Measurements from ENCODE around the gene DCLK2. TPM values are rescaled to one million over a fixed set of nuclear protein-coding genes. Genes with fewer than 3 reads are reported as not detected.

Gene DCLK2
- total and polyA plus RNA-seq, 2 of the 4 experiments (the other 2 are of a cell fraction), result 11.3 to 15.5 TPM

- TF ChIP-seq RFX5 (IDR thresholded peaks at IDR 0.05; ENCODE audit: low read depth, low read length), result no peak
Observed at GRCh38 chr4:150078579-150079080, 385 bp downstream of the DCLK2 start (continued).

- in situ Hi-C loops (cut with MboI; ENCODE audit: low sequenced_read_pairs) (no loop called here), intact Hi-C loops (cut with micrococcal nuclease) (loop anchor here (2.0 to 5.0 kb wide), 3 partner anchors 67 to 164 kb away; no protein-coding TSS in a partner anchor), dilution Hi-C loops (cut with HindIII; ENCODE audit: low sequenced_read_pairs, unreplicated experiment) (no loop called here)
- Histone ChIP-seq H3K9ac (ENCODE audit: low read depth, low read length) (peak overlapping the region; percentile 50), H3K4me1 (ENCODE audit: control insufficient read depth, insufficient read depth, low read length) (no peaks in the 10 kb centered on the region), H3K27ac (ENCODE audit: insufficient read depth, low read length) (peak overlapping the region; percentile 69; the same call in 1 of the 2 replicates), H3K27me3 (ENCODE audit: control insufficient read depth, insufficient read depth, low read length) (no peaks in the 10 kb centered on the region), H3K79me1 (ENCODE audit: low read depth in 1 of 2, low read length in 2 of 2) (peaks cover 5 to 38% of the 10 kb centered on the region in 2 experiments), H2AK9ac (replicated peaks; ENCODE audit: low read depth, low read length, poor library complexity) (peak overlapping the region; percentile 77), H3K14ac (replicated peaks; ENCODE audit: low read depth, low read length) (0 out of 2 replicates have a peak overlapping the region, but pooled peaks have one; percentile 62), H3K9me3 (ENCODE audit: control insufficient read depth, insufficient read depth, low read length) (no peaks in the 10 kb centered on the region), H3K9me1 (ENCODE audit: insufficient read depth, low read length) (peaks cover 2% of the 10 kb centered on the region), H4K5ac (ENCODE audit: low read depth, low read length) (no peak overlapping the region), H3K56ac (ENCODE audit: extremely low read depth, insufficient read depth, low read length) (no peak overlapping the region), H2AK5ac (ENCODE audit: low read depth, low read length) (no peak overlapping the region), H3K4me2 (ENCODE audit: low read depth, low read length) (peak overlapping the region; percentile 69), H2BK15ac (ENCODE audit: low read depth, low read length) (no peak overlapping the region), H3K4ac (ENCODE audit: low read depth, low read length) (peak overlapping the region; percentile 15; the same call in 1 of the 2 replicates), H3K23ac (ENCODE audit: low read depth, low read length) (peak overlapping the region; percentile 45; the same call in 1 of the 2 replicates), H3K18ac (ENCODE audit: low read depth, low read length) (no peak overlapping the region), H4K91ac (ENCODE audit: insufficient read depth, low read depth, low read length) (no peak overlapping the region), H3K36me3 (ENCODE audit: control insufficient read depth, insufficient read depth, low read length) (no peaks in the 10 kb centered on the region), H3K4me3 (ENCODE audit: insufficient read depth, low read depth, low read length) (peak overlapping the region; percentile 78), H2BK20ac (ENCODE audit: low read depth, low read length) (no peak overlapping the region), H2AFZ (replicated peaks; ENCODE audit: low read length, poor library complexity) (peak overlapping the region; percentile 91), H4K8ac (ENCODE audit: low read depth in 2 of 2, low read length in 2 of 2) (peak overlapping the region; percentile 13 to 46; a peak in 2 of 4 replicates), H2BK120ac (ENCODE audit: low read depth, low read length) (no peak overlapping the region), H4K20me1 (ENCODE audit: insufficient read depth, low read length) (peaks cover 16% of the 10 kb centered on the region; the same call in 1 of the 2 replicates), H2BK5ac (ENCODE audit: low read depth, low read length, poor library complexity, severe bottlenecking) (no peak overlapping the region)
- WGBS, 2 experiments (ENCODE audit: extremely low coverage in 2 of 2, insufficient read length in 1 of 2), result 0% methylated on average over 15 of the region's 47 CpGs; no CpG with 5 or more reads in 1 of the 2 experiments
- ChIA-PET CTCF (interaction anchor here (0.6 to 1.3 kb wide), 3 partner anchors 36 to 130 kb away, joined by 3 to 4 read pairs (median 3); no protein-coding TSS in a partner anchor), POLR2A (ENCODE audit: unreplicated experiment) (no interaction called here)
- no TSS peak for BruUV-seq (replicated peaks)
- DNase-seq, result peak; percentile 40
- ATAC-seq (ENCODE audit: low read depth), result peak; percentile 12
- TF ChIP-seq CEBPB (IDR thresholded peaks at IDR 0.05; ENCODE audit: low read depth, low read length) (no peak), RAD21 (IDR thresholded peaks at IDR 0.05; ENCODE audit: low read length) (peak; percentile 9; the same call in 1 of the 2 replicates), USF2 (IDR thresholded peaks at IDR 0.05; ENCODE audit: low read depth, low read length) (no peak), RFX5 (IDR thresholded peaks at IDR 0.05; ENCODE audit: low read depth, low read length) (no peak), MAZ (IDR thresholded peaks at IDR 0.05; ENCODE audit: borderline replicate concordance, low read depth, low read length) (no peak), MXI1 (IDR thresholded peaks at IDR 0.05; ENCODE audit: borderline replicate concordance, low read depth, low read length) (no peak), POLR2A (IDR thresholded peaks at IDR 0.05; ENCODE audit: low read depth, low read length) (no peak), MAFK (IDR thresholded peaks at IDR 0.05; ENCODE audit: low read depth, low read length) (no peak), CTCF (conservative IDR thresholded peaks at IDR 0.05; ENCODE audit: low read depth, low read length) (0 out of 2 replicates have a peak, but pooled peaks have one; percentile 14), NFE2L2 (IDR thresholded peaks at IDR 0.05; ENCODE audit: low read depth, low read length) (no peak), SMC3 (IDR thresholded peaks at IDR 0.05; ENCODE audit: low read depth, low read length) (no peak)
- TF ChIP-seq, protein P1, sequence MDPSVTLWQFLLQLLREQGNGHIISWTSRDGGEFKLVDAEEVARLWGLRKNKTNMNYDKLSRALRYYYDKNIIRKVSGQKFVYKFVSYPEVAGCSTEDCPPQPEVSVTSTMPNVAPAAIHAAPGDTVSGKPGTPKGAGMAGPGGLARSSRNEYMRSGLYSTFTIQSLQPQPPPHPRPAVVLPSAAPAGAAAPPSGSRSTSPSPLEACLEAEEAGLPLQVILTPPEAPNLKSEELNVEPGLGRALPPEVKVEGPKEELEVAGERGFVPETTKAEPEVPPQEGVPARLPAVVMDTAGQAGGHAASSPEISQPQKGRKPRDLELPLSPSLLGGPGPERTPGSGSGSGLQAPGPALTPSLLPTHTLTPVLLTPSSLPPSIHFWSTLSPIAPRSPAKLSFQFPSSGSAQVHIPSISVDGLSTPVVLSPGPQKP (IDR thresholded peaks at IDR 0.05; ENCODE audit: borderline replicate concordance, low read depth, low read length), result no peak
Observed at GRCh38 chr4:150079081-150079581, 886 bp downstream of the DCLK2 start.

Measured in IMR-90 (cell line).